HFFc6 (cell line): ENCODE results near the gene RPUSD4. TPM values are rescaled to one million over a fixed set of nuclear protein-coding genes. Genes with fewer than 3 reads are reported as not detected.
A peak's percentile ranks its signal among the peaks of the same experiment; 100 is the strongest.

ENCODE experiments used
- DNase-seq: peaks from one replicate; pipeline ENCODE4 v3.0.0-alpha.2; 2018
- H3K27ac Mint-ChIP-seq: 2 replicates; pipeline ENCODE4 v1.8.0; 2020; ENCODE audit warnings: mild to moderate bottlenecking, mixed read lengths
- H3K27me3 Mint-ChIP-seq: 2 replicates; pipeline ENCODE4 v1.8.0; 2021; ENCODE audit warnings: mild to moderate bottlenecking, moderate library complexity, mixed read lengths; ENCODE audit not compliant: insufficient read depth
- H3K36me3 Mint-ChIP-seq: 2 replicates; pipeline ENCODE4 v1.8.0; 2021; ENCODE audit warnings: low read depth, mixed read lengths
- H3K4me1 Mint-ChIP-seq: 2 replicates; pipeline ENCODE4 v1.8.0; 2020; ENCODE audit warnings: low read depth, mixed read lengths
- H3K4me3 Mint-ChIP-seq: 2 replicates; pipeline ENCODE4 v1.8.0; 2020; ENCODE audit warnings: mild to moderate bottlenecking, moderate library complexity, mixed read lengths
- H3K9me3 Mint-ChIP-seq: 2 replicates; pipeline ENCODE4 v1.8.0; 2020; ENCODE audit warnings: mild to moderate bottlenecking, mixed read lengths
- CTCF ChIP-seq: fragments of 200-600 bp; sonication (generic); IDR thresholded peaks from 2 replicates; pipeline ENCODE4 v1.5.0; 2021; ENCODE audit warnings: antibody characterized with exemption, mild to moderate bottlenecking
- total RNA-seq, 6 experiments: library from RNA; stranded (reverse); fragmentation: NEBNext Ultra II Directional; extraction: Animal tissue kit (Norgen Biotek cat#: 25700); gene quantifications; 2 replicates in 1 of 6; 3 replicates in 5 of 6; pipeline ENCODE4 v1.2.3, GENCODE V29; 2021

The RPUSD4 gene
- total RNA-seq, 6 experiments from 2014 or later = 18.8 to 20.9 (median 19.6) TPM

- Mint-ChIP-seq H3K27me3 (peaks cover 25% of the 10 kb centered on the region), H3K36me3 (no peaks in the 10 kb centered on the region), H3K4me1 (peaks cover 11% of the 10 kb centered on the region), H3K9me3 (no peaks in the 10 kb centered on the region), H3K4me3 (no peak overlapping the region), H3K27ac (no peak overlapping the region)
- DNase-seq = no peak
- no peak for TF ChIP-seq CTCF
These were observed 46.7 kb downstream of the RPUSD4 start for GRCh38 chr11:126164781-126165180.

- Mint-ChIP-seq H3K36me3 (no peaks in the 10 kb centered on the region), H3K27ac (no peak overlapping the region; the same call in 1 of the 2 replicates), H3K27me3 (peaks cover 25% of the 10 kb centered on the region), H3K9me3 (no peaks in the 10 kb centered on the region), H3K4me3 (no peak overlapping the region), H3K4me1 (peaks cover 11% of the 10 kb centered on the region)
- TF ChIP-seq CTCF = no peak
- no peak for DNase-seq
These were observed 47.7 kb downstream of the RPUSD4 start for GRCh38 chr11:126163779-126164178.

- no peak overlapping the region; the same call in 1 of the 2 replicates for H3K27ac Mint-ChIP-seq
- H3K9me3 Mint-ChIP-seq = no peaks in the 10 kb centered on the region
- peaks cover 11% of the 10 kb centered on the region for H3K4me1 Mint-ChIP-seq
- DNase-seq = peak; percentile 85
- H3K4me3 Mint-ChIP-seq = peak overlapping the region; percentile 51
- H3K36me3 Mint-ChIP-seq = no peaks in the 10 kb centered on the region
- peaks cover 20% of the 10 kb centered on the region for H3K27me3 Mint-ChIP-seq
- TF ChIP-seq CTCF = no peak
These were observed 48.3 kb downstream of the RPUSD4 start for GRCh38 chr11:126163074-126163700.

- Mint-ChIP-seq H3K4me1 (peaks cover 11% of the 10 kb centered on the region), H3K27me3 (peaks cover 18% of the 10 kb centered on the region), H3K27ac (no peak overlapping the region), H3K4me3 (no peak overlapping the region), H3K36me3 (no peaks in the 10 kb centered on the region), H3K9me3 (no peaks in the 10 kb centered on the region)
- TF ChIP-seq CTCF = no peak
- DNase-seq = no peak
These were observed 49.0 kb downstream of the RPUSD4 start for GRCh38 chr11:126162306-126163030.

- DNase-seq = no peak
- no peak overlapping the region for H3K27ac Mint-ChIP-seq
- no peak overlapping the region for H3K4me3 Mint-ChIP-seq
- TF ChIP-seq CTCF = no peak
- H3K36me3 Mint-ChIP-seq = no peaks in the 10 kb centered on the region
- peaks cover 11% of the 10 kb centered on the region for H3K4me1 Mint-ChIP-seq
- H3K9me3 Mint-ChIP-seq = no peaks in the 10 kb centered on the region
- peaks cover 16% of the 10 kb centered on the region for H3K27me3 Mint-ChIP-seq
These were observed 50.4 kb downstream of the RPUSD4 start for GRCh38 chr11:126161023-126161391.
